Kidney (tissue), 14 donors: ENCODE data around the gene RAI1. TPM values are rescaled to one million over a fixed set of nuclear protein-coding genes. Genes with fewer than 3 reads are reported as not detected.

Source experiments
- DNase-seq, 5 donors: peaks; one replicate each; pipeline ENCODE4 v3.0.0-alpha.2; 2013 to 2020
- FAIRE-seq: peaks from 2 replicates; lab custom pipeline; 2012; peaks lifted over from hg19 to GRCh38; lab: Jason Lieb, UNC
- H3K27ac ChIP-seq, 2 donors: one replicate each; pipeline ENCODE4 v1.7.0; 2013; ENCODE audit warnings: low read depth in 2 of 2, low read length in 2 of 2, inconsistent platforms in 1 of 2
- H3K27me3 ChIP-seq: one replicate; pipeline ENCODE4 v1.7.1; 2013; ENCODE audit warnings: low read length, inconsistent platforms; ENCODE audit not compliant: control insufficient read depth, insufficient read depth
- H3K36me3 ChIP-seq, 3 donors: one replicate each; pipeline versions ENCODE4 v1.7.0 to v1.7.1; 2013; ENCODE audit warnings: low read length in 3 of 3, control low read depth in 1 of 3, inconsistent platforms in 1 of 3; ENCODE audit not compliant: insufficient read depth in 3 of 3, control insufficient read depth in 2 of 3
- H3K4me1 ChIP-seq, 3 donors: one replicate each; pipeline versions ENCODE4 v1.7.0 to v1.7.1; 2013; ENCODE audit warnings: low read length in 3 of 3, inconsistent platforms in 1 of 3, low read depth in 1 of 3; ENCODE audit not compliant: control insufficient read depth in 2 of 3, insufficient read depth in 2 of 3
- H3K4me3 ChIP-seq, 3 donors: one replicate each; pipeline versions ENCODE4 v1.7.0 to v1.8.1; 2013; ENCODE audit warnings: low read length in 3 of 3, control low read depth in 1 of 3, inconsistent platforms in 1 of 3
- H3K9ac ChIP-seq, 3 donors: one replicate each; pipeline versions ENCODE4 v1.7.0 to v1.7.1; 2013; ENCODE audit warnings: low read length in 3 of 3, control low read depth in 1 of 3, inconsistent platforms in 1 of 3
- H3K9me3 ChIP-seq, 3 donors: one replicate each; pipeline versions ENCODE4 v1.7.0 to v1.7.1; 2013; ENCODE audit warnings: low read length in 3 of 3, control low read depth in 1 of 3, inconsistent platforms in 1 of 3; ENCODE audit not compliant: control insufficient read depth in 2 of 3, insufficient read depth in 1 of 3
- intact Hi-C: fragments of 100-400 bp; cut with DNase I; formaldehyde crosslinking; loops from one replicate; pipeline ENCODE4 v1.11.1; 2022
- polyA plus RNA-seq: library from polyadenylated mRNA; stranded (reverse); fragments of 350-450 nt; fragmentation: Illumina TruSeq; extraction: RNeasy Lipid Tissue Mini Kit (QIAGEN cat#74804); gene quantifications from one replicate; pipeline ENCODE4 v1.2.3, GENCODE V29; 2014; ENCODE audit warnings: low read depth, low replicate concordance; ENCODE audit not compliant: insufficient read depth
- total RNA-seq: library from RNA; stranded (reverse); fragmentation: NEBNext Ultra II Directional; extraction: Animal tissue kit (Norgen Biotek cat#: 25700); gene quantifications from one replicate; pipeline ENCODE4 v1.2.1, GENCODE V29; 2021
- TF ChIP-seq, protein P1 (sequence below): IDR thresholded peaks from 3 replicates; pipeline ENCODE4 v1.5.1; 2012; ENCODE audit warnings: mild to moderate bottlenecking, moderate library complexity, borderline replicate concordance; ENCODE audit not compliant: insufficient read depth; ENCODE audit errors: extremely low read depth
- donor health status: control.
- donor health status: control.
- donor health status: control.
- donor health status: control.
- donor health status: control.
- donor health status: DM: yes; HTN: yes; CAD: no.
- donor health status: Normal renal cell carcinoma (clear cell type).

RAI1 gene
- total and polyA plus RNA-seq, 2 donors from 2014 or later, result 6.7 to 50.5 TPM

DNA sequence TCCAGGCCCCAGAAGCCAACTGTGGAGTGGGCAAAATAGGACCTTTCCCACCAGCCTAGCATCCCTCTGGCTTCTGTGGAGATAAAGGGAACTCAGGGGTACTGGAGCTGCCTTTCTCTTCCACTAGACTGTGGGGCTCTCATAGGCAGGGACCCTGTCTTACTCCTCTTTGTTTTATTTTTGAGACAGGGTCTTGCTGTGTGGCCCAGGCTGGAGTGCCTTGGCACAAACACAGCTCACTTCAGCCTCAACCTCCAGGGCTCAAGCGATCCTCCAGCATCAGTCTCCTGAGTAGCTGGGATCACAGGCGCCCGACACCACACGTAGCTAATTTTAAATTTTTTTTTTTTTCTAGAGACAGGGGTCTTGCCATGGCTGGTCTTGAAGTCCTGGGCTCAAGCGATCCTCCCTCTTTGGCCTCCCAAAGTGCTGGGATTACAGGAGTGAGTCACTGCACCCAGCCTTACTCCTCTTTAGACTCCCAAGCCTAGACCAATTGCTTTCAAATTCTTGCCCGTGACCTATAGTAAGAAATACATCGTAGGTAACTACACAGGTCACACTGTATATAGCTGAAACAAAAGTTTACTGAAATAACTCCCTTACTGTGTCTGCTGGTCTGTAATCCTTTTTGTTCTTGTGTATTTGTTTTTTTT, 2.6 kb downstream of the RAI1 start:
- no peaks in the 10 kb centered on the region for H3K9me3 ChIP-seq
- no peaks in the 10 kb centered on the region for H3K36me3 ChIP-seq
- FAIRE-seq (no peak), DNase-seq (no peak)
- intact Hi-C loops, result loop anchor here (5.0 kb wide), 1 partner anchor 178 kb away; no protein-coding TSS in a partner anchor
- peak overlapping the region in 2 of 3 donors; percentile 20 to 71 for H3K4me3 ChIP-seq
- H3K4me1 ChIP-seq, result peaks cover 0 to 24% (median 22%) of the 10 kb centered on the region in 3 donors
- H3K27ac ChIP-seq, result peak overlapping the region; percentile 93
- H3K27me3 ChIP-seq, result no peaks in the 10 kb centered on the region
- H3K9ac ChIP-seq, result peak overlapping the region in 2 of 3 donors; percentile 54 to 75
- TF ChIP-seq, protein P1, sequence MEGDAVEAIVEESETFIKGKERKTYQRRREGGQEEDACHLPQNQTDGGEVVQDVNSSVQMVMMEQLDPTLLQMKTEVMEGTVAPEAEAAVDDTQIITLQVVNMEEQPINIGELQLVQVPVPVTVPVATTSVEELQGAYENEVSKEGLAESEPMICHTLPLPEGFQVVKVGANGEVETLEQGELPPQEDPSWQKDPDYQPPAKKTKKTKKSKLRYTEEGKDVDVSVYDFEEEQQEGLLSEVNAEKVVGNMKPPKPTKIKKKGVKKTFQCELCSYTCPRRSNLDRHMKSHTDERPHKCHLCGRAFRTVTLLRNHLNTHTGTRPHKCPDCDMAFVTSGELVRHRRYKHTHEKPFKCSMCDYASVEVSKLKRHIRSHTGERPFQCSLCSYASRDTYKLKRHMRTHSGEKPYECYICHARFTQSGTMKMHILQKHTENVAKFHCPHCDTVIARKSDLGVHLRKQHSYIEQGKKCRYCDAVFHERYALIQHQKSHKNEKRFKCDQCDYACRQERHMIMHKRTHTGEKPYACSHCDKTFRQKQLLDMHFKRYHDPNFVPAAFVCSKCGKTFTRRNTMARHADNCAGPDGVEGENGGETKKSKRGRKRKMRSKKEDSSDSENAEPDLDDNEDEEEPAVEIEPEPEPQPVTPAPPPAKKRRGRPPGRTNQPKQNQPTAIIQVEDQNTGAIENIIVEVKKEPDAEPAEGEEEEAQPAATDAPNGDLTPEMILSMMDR, result no peak

DNA sequence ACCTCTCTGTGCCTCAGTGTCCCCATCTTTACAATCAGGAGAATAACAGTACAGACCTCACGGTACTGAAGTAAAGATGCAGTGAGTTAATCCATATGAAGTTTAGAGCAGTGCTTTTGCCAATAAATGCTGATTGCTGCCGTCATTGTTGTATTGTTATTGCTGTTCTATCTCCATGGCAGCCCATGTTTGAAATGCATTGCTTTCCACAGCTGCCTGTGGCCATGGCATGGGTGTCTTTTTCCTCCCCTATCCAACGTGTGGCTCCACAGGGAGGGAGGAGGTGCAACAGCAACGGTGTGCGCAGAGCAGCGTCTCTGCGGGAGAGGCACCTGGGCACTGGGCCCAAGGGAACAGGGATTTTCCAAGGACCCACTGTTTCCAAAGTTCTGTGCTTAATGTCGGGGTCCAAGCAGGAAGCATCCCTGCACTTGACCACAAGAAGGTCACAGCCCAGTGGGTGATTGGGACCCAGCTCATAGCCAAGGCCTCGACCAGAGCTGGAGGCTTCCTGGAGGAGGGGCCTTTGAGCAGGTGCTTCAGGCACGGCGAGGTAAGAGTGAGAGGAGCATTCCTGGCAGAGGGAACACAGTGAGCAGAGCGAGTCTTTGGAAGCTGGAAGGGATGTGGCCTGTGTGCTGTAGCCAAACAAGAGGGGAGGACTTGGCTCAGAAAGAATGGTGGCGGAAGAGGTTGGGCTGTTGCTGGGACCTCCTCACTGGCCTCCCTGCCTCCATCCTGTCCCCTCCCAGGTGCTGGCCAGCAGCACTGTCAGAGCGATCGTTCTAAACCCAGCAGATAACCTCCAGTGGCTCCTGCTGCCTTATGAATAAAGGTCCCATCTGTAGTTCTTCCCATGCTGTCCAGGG, 3.9 kb downstream of the RAI1 start:
- H3K4me1 ChIP-seq, result peaks cover 0 to 24% (median 22%) of the 10 kb centered on the region in 3 donors
- intact Hi-C loops, result loop anchor here (5.0 kb wide), 1 partner anchor 177 kb away; no protein-coding TSS in a partner anchor
- no peaks in the 10 kb centered on the region for H3K27me3 ChIP-seq
- TF ChIP-seq, protein P1, result no peak
- H3K9me3 ChIP-seq, result no peaks in the 10 kb centered on the region
- peak overlapping the region; percentile 74 to 84 for H3K27ac ChIP-seq
- H3K9ac ChIP-seq, result peak overlapping the region in 1 of 3 donors; percentile 41
- no peaks in the 10 kb centered on the region for H3K36me3 ChIP-seq
- no peak for FAIRE-seq
- H3K4me3 ChIP-seq, result no peak overlapping the region
- no peak for DNase-seq

DNA sequence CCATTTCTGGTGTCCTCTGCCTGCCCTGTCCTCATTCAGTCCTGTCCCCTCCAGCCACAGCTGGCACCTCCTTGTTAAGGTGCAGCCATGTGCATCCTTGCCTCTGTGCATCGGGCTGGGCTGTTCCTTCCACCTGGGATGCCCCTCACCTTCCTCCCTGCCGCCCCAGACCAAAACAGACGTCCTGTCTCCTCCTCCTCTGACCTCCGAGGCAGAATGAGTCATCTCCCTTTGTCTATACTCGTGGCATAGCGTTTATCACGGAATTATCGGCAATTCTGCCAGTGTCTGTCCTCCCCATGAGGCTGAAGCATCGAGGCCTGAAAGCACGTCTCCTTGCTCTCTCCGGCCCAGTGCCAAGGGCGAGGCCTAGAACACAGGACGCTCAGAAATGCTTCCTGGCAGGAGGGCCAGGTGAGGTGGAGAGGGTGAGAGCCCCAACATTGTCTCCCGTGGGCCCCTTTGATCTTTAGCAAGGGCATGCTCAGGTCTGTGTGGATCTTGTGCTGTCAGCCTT, 4.6 kb downstream of the RAI1 start:
- Histone ChIP-seq H3K9ac (peak overlapping the region in 2 of 3 donors; percentile 39 to 55), H3K27me3 (no peaks in the 10 kb centered on the region), H3K4me1 (peaks cover 0 to 27% (median 22%) of the 10 kb centered on the region in 3 donors), H3K4me3 (no peak overlapping the region), H3K36me3 (no peaks in the 10 kb centered on the region), H3K27ac (peak overlapping the region; percentile 74 to 84), H3K9me3 (no peaks in the 10 kb centered on the region)
- DNase-seq, result peak in 3 of 5 donors; percentile 42 to 63 (median 62)
- intact Hi-C loops, result no loop called here
- TF ChIP-seq, protein P1, result no peak
- no peak for FAIRE-seq
